ENCODE results near the gene FAM162A.

The FAM162A gene

GRCh38 chr3:122383771-122384697, at the start of gene FAM162A:
Gene FAM162A, plus strand, starts transcription at chr3:122384182. Its CDS starts 84 bp downstream, at chr3:122384266.
- Histone ChIP-seq H3K4me3 (ENCODE audit: low read length in 2 of 2) (peak within 1 kb of the TSS; percentile 91 to 98), H3K27me3 (ENCODE audit: control insufficient read depth in 2 of 2, insufficient read depth in 2 of 2, low read length in 2 of 2) (no peaks in the 10 kb centered on the region), H3K4me1 (ENCODE audit: control insufficient read depth in 2 of 2, insufficient read depth in 2 of 2, low read length in 2 of 2) (peaks cover 9 to 31% of the 10 kb centered on the region in 2 donors), H3K27ac (ENCODE audit: low read depth in 2 of 2, low read length in 2 of 2) (peak within 1 kb of the TSS; percentile 92 to 93), H3K9ac (ENCODE audit: low read depth in 1 of 2, low read length in 2 of 2) (peak within 1 kb of the TSS; percentile 87 to 92), H3K36me3 (ENCODE audit: control insufficient read depth in 2 of 2, insufficient read depth in 2 of 2, low read length in 2 of 2) (peaks cover 0 to 3% of the 10 kb centered on the region in 2 donors), H3K9me3 (ENCODE audit: control insufficient read depth in 2 of 2, low read length in 2 of 2) (no peaks in the 10 kb centered on the region)

- H3K4me3 ChIP-seq (ENCODE audit: low read length in 2 of 2) = no peak overlapping the region
- H3K36me3 ChIP-seq (ENCODE audit: control insufficient read depth in 2 of 2, insufficient read depth in 2 of 2, low read length in 2 of 2) = no peaks in the 10 kb centered on the region
- H3K27ac ChIP-seq (ENCODE audit: low read depth in 2 of 2, low read length in 2 of 2) = no peak overlapping the region
- H3K4me1 ChIP-seq (ENCODE audit: control insufficient read depth in 2 of 2, insufficient read depth in 2 of 2, low read length in 2 of 2) = no peaks in the 10 kb centered on the region
- H3K9ac ChIP-seq (ENCODE audit: low read depth in 1 of 2, low read length in 2 of 2) = no peak overlapping the region
- no peaks in the 10 kb centered on the region for H3K9me3 ChIP-seq (ENCODE audit: control insufficient read depth in 2 of 2, low read length in 2 of 2)
- no peaks in the 10 kb centered on the region for H3K27me3 ChIP-seq (ENCODE audit: control insufficient read depth in 2 of 2, insufficient read depth in 2 of 2, low read length in 2 of 2)
Observed at GRCh38 chr3:122342803-122343202, 41.2 kb upstream of the FAM162A start.

- no peaks in the 10 kb centered on the region for H3K27me3 ChIP-seq (ENCODE audit: control insufficient read depth in 2 of 2, insufficient read depth in 2 of 2, low read length in 2 of 2)
- no peaks in the 10 kb centered on the region for H3K36me3 ChIP-seq (ENCODE audit: control insufficient read depth in 2 of 2, insufficient read depth in 2 of 2, low read length in 2 of 2)
- H3K27ac ChIP-seq (ENCODE audit: low read depth in 2 of 2, low read length in 2 of 2) = no peak overlapping the region
- no peak overlapping the region for H3K4me3 ChIP-seq (ENCODE audit: low read length in 2 of 2)
- H3K9me3 ChIP-seq (ENCODE audit: control insufficient read depth in 2 of 2, low read length in 2 of 2) = no peaks in the 10 kb centered on the region
- no peak overlapping the region for H3K9ac ChIP-seq (ENCODE audit: low read depth in 1 of 2, low read length in 2 of 2)
- H3K4me1 ChIP-seq (ENCODE audit: control insufficient read depth in 2 of 2, insufficient read depth in 2 of 2, low read length in 2 of 2) = no peaks in the 10 kb centered on the region
Observed at GRCh38 chr3:122343654-122344053, 40.3 kb upstream of the FAM162A start.

GRCh38 chr3:122349171-122349570, 34.8 kb upstream of the FAM162A start:
- H3K4me3 ChIP-seq (ENCODE audit: low read length in 2 of 2) = no peak overlapping the region
- no peaks in the 10 kb centered on the region for H3K36me3 ChIP-seq (ENCODE audit: control insufficient read depth in 2 of 2, insufficient read depth in 2 of 2, low read length in 2 of 2)
- no peak overlapping the region for H3K27ac ChIP-seq (ENCODE audit: low read depth in 2 of 2, low read length in 2 of 2)
- H3K4me1 ChIP-seq (ENCODE audit: control insufficient read depth in 2 of 2, insufficient read depth in 2 of 2, low read length in 2 of 2) = peaks cover 0 to 4% of the 10 kb centered on the region in 2 donors
- no peaks in the 10 kb centered on the region for H3K27me3 ChIP-seq (ENCODE audit: control insufficient read depth in 2 of 2, insufficient read depth in 2 of 2, low read length in 2 of 2)
- no peaks in the 10 kb centered on the region for H3K9me3 ChIP-seq (ENCODE audit: control insufficient read depth in 2 of 2, low read length in 2 of 2)
- H3K9ac ChIP-seq (ENCODE audit: low read depth in 1 of 2, low read length in 2 of 2) = no peak overlapping the region

- no peak overlapping the region for H3K9ac ChIP-seq (ENCODE audit: low read depth in 1 of 2, low read length in 2 of 2)
- H3K4me3 ChIP-seq (ENCODE audit: low read length in 2 of 2) = no peak overlapping the region
- no peaks in the 10 kb centered on the region for H3K9me3 ChIP-seq (ENCODE audit: control insufficient read depth in 2 of 2, low read length in 2 of 2)
- H3K27ac ChIP-seq (ENCODE audit: low read depth in 2 of 2, low read length in 2 of 2) = peak overlapping the region; percentile 67 to 74
- H3K4me1 ChIP-seq (ENCODE audit: control insufficient read depth in 2 of 2, insufficient read depth in 2 of 2, low read length in 2 of 2) = peaks cover 0 to 4% of the 10 kb centered on the region in 2 donors
- H3K36me3 ChIP-seq (ENCODE audit: control insufficient read depth in 2 of 2, insufficient read depth in 2 of 2, low read length in 2 of 2) = no peaks in the 10 kb centered on the region
- no peaks in the 10 kb centered on the region for H3K27me3 ChIP-seq (ENCODE audit: control insufficient read depth in 2 of 2, insufficient read depth in 2 of 2, low read length in 2 of 2)
Observed at GRCh38 chr3:122350814-122351418, 33.1 kb upstream of the FAM162A start.

GRCh38 chr3:122351612-122352011, 32.4 kb upstream of the FAM162A start:
- Histone ChIP-seq H3K27ac (ENCODE audit: low read depth in 2 of 2, low read length in 2 of 2) (peak overlapping the region in 1 of 2 donors; percentile 39), H3K4me1 (ENCODE audit: control insufficient read depth in 2 of 2, insufficient read depth in 2 of 2, low read length in 2 of 2) (peaks cover 0 to 4% of the 10 kb centered on the region in 2 donors), H3K27me3 (ENCODE audit: control insufficient read depth in 2 of 2, insufficient read depth in 2 of 2, low read length in 2 of 2) (no peaks in the 10 kb centered on the region), H3K36me3 (ENCODE audit: control insufficient read depth in 2 of 2, insufficient read depth in 2 of 2, low read length in 2 of 2) (no peaks in the 10 kb centered on the region), H3K9ac (ENCODE audit: low read depth in 1 of 2, low read length in 2 of 2) (no peak overlapping the region), H3K9me3 (ENCODE audit: control insufficient read depth in 2 of 2, low read length in 2 of 2) (no peaks in the 10 kb centered on the region), H3K4me3 (ENCODE audit: low read length in 2 of 2) (no peak overlapping the region)

- Histone ChIP-seq H3K4me3 (ENCODE audit: low read length in 2 of 2) (no peak overlapping the region), H3K27me3 (ENCODE audit: control insufficient read depth in 2 of 2, insufficient read depth in 2 of 2, low read length in 2 of 2) (no peaks in the 10 kb centered on the region), H3K9ac (ENCODE audit: low read depth in 1 of 2, low read length in 2 of 2) (no peak overlapping the region), H3K36me3 (ENCODE audit: control insufficient read depth in 2 of 2, insufficient read depth in 2 of 2, low read length in 2 of 2) (no peaks in the 10 kb centered on the region), H3K4me1 (ENCODE audit: control insufficient read depth in 2 of 2, insufficient read depth in 2 of 2, low read length in 2 of 2) (peaks cover 0 to 4% of the 10 kb centered on the region in 2 donors), H3K27ac (ENCODE audit: low read depth in 2 of 2, low read length in 2 of 2) (no peak overlapping the region), H3K9me3 (ENCODE audit: control insufficient read depth in 2 of 2, low read length in 2 of 2) (no peaks in the 10 kb centered on the region)
Observed at GRCh38 chr3:122353215-122353614, 30.8 kb upstream of the FAM162A start.

- H3K27me3 ChIP-seq (ENCODE audit: control insufficient read depth in 2 of 2, insufficient read depth in 2 of 2, low read length in 2 of 2) = no peaks in the 10 kb centered on the region
- peaks cover 0 to 4% of the 10 kb centered on the region in 2 donors for H3K4me1 ChIP-seq (ENCODE audit: control insufficient read depth in 2 of 2, insufficient read depth in 2 of 2, low read length in 2 of 2)
- no peaks in the 10 kb centered on the region for H3K9me3 ChIP-seq (ENCODE audit: control insufficient read depth in 2 of 2, low read length in 2 of 2)
- no peak overlapping the region for H3K9ac ChIP-seq (ENCODE audit: low read depth in 1 of 2, low read length in 2 of 2)
- H3K36me3 ChIP-seq (ENCODE audit: control insufficient read depth in 2 of 2, insufficient read depth in 2 of 2, low read length in 2 of 2) = peaks cover 0 to 2% of the 10 kb centered on the region in 2 donors
- H3K4me3 ChIP-seq (ENCODE audit: low read length in 2 of 2) = no peak overlapping the region
- H3K27ac ChIP-seq (ENCODE audit: low read depth in 2 of 2, low read length in 2 of 2) = no peak overlapping the region
Observed at GRCh38 chr3:122353893-122354401, 30.0 kb upstream of the FAM162A start.

- H3K4me3 ChIP-seq (ENCODE audit: low read length in 2 of 2) = no peak overlapping the region
- H3K9me3 ChIP-seq (ENCODE audit: control insufficient read depth in 2 of 2, low read length in 2 of 2) = no peaks in the 10 kb centered on the region
- peaks cover 0 to 2% of the 10 kb centered on the region in 2 donors for H3K36me3 ChIP-seq (ENCODE audit: control insufficient read depth in 2 of 2, insufficient read depth in 2 of 2, low read length in 2 of 2)
- H3K27me3 ChIP-seq (ENCODE audit: control insufficient read depth in 2 of 2, insufficient read depth in 2 of 2, low read length in 2 of 2) = no peaks in the 10 kb centered on the region
- no peak overlapping the region for H3K9ac ChIP-seq (ENCODE audit: low read depth in 1 of 2, low read length in 2 of 2)
- H3K4me1 ChIP-seq (ENCODE audit: control insufficient read depth in 2 of 2, insufficient read depth in 2 of 2, low read length in 2 of 2) = no peaks in the 10 kb centered on the region
- no peak overlapping the region for H3K27ac ChIP-seq (ENCODE audit: low read depth in 2 of 2, low read length in 2 of 2)
Observed at GRCh38 chr3:122355612-122356011, 28.4 kb upstream of the FAM162A start.

GRCh38 chr3:122356402-122356801, 27.6 kb upstream of the FAM162A start:
- H3K36me3 ChIP-seq (ENCODE audit: control insufficient read depth in 2 of 2, insufficient read depth in 2 of 2, low read length in 2 of 2) = peaks cover 0 to 2% of the 10 kb centered on the region in 2 donors
- H3K27ac ChIP-seq (ENCODE audit: low read depth in 2 of 2, low read length in 2 of 2) = no peak overlapping the region

More at GRCh38 chr3:122356402-122356801, 27.6 kb upstream of the FAM162A start:
- no peaks in the 10 kb centered on the region for H3K9me3 ChIP-seq (ENCODE audit: control insufficient read depth in 2 of 2, low read length in 2 of 2)
- H3K27me3 ChIP-seq (ENCODE audit: control insufficient read depth in 2 of 2, insufficient read depth in 2 of 2, low read length in 2 of 2) = no peaks in the 10 kb centered on the region
- peaks cover under 1 to 6% of the 10 kb centered on the region in 2 donors for H3K4me1 ChIP-seq (ENCODE audit: control insufficient read depth in 2 of 2, insufficient read depth in 2 of 2, low read length in 2 of 2)
- no peak overlapping the region for H3K4me3 ChIP-seq (ENCODE audit: low read length in 2 of 2)
- no peak overlapping the region for H3K9ac ChIP-seq (ENCODE audit: low read depth in 1 of 2, low read length in 2 of 2)
